Measurements from ENCODE around the gene DLG4.

The DLG4 gene

DNA sequence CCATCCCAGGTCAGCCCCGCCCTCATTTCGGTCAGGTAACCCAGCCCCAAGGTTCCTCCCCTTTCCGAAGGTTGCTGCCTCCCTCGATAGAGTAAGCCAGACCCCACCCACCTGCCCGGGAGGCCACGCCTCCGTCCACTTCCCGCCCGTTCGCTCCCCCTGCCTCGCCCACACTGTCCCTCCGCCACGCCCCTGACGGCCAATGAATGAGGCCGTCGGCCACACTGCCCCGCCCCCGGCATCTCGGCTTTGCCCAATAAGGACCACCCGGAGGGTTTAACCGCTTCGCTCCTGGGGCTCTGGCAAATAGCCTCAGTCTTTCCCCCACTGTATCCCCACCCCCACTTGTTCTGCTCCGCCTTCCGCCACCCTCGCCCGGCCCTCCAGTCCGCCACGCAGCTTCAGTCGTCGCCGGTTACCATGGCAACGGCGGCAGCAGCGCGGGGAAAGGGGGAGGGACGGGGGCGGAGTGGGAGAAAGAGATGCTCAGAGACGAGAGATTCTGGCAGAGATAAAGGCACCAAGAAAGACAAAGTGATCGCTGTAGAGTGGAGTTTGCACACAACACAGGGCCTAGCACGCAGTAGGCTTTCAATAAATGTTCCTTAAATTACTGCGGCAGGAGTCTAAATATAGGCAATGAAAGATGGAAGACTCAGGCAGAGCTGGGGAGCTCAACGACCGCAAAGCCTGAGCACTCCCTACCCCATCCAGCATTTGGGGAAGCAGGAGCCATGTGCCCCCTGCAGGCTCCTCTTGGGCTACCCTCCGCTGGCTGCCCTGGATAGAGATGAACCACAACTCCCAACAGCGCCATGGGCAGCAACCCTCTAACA, 5.1 kb downstream of the DLG4 start:
- peak; percentile 89 for DNase-seq (ENCODE audit: low read depth)

DNA sequence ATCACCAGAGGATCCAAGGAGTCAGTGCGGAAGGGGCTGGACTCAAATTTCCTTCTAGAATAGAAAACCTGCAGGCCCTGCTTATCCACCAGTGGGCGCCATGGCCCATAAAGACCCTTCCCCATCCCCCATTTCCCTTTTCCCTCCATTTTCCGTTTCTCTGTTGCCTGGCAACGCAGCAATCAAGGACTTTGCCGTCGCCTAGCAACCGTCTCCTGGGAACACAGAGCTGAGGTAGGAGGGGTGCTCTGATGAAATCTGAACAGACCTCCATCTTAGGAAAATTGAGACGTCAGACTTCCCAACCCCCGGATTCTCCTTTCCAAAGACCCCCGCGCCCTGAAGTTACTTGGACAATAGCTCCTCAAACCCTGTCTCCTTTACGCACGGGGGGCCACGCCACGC, 5.7 kb downstream of the DLG4 start:
- no peak for DNase-seq (ENCODE audit: low read depth)

DNA sequence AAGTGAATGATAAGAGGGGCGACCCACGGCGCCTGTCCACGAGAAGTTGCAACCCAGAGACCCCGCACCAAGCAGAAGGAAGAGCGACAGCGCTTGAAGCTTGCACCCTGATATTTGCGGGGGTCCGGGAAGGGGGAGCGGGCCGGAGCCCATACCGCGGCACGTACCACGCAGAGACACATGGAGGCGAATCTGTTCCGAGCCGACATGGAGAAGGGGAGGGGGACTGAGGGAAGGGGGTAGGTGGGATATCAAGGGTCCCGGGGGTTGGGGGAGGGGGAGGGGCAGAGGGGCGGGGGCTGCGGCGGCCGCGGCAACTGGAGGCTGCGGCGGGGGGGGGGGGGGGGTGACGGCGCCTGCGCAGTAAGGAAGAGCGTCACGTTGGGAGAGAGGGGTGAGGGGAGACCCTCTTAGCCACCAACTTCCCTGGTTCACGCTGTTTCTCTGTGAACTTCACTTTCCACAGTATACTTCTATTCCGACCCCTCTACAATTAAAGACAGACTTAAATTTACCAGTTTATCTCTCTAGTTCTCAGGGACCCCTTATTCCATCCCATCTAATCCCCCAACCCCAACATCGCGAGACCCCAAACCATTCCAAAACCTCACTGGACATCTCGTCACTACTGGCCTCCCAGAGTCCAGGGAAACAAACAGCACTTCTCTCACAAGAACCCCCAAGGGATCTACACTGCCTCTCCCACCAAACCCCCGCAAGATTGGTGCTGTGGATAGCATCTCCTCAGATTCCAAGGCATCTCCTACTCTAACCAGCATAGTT, 8.0 kb downstream of the DLG4 start:
- no peak for DNase-seq (ENCODE audit: low read depth)

DNA sequence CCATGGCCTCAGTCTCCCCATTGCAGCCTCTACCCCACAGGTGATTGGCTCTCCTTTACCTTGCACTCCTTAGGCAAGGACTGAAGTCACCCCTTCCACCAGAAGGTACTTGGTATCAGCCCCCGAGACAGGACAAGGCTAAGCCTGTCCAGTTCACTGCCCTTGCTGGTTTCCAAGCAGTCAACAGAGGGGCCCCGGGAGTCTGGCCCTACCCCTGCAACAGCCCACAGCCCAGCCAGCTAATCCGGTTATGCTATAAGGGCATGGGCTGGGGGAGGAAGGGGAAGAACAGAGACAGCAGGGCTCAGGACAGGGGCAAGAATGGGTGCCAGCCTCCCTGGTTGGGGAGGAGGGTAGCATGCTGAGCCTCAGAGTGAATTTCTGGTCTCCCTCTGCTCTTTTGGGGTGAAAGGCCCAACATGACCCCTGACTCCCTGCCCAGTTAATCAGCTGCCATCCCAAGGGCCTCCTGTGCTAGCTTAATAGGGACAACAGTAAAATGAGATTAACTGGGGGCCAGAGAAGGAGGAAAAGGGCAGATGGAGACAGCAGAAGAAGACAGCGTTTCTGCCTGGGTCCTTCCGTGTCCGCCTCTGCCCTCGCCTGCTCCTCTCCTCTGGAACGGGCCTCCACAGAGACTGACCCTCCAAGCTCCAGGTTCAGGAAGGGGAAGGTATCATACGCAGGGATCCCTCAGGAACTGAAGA, 10.7 kb downstream of the DLG4 start:
- no peak for DNase-seq (ENCODE audit: low read depth)

DNA sequence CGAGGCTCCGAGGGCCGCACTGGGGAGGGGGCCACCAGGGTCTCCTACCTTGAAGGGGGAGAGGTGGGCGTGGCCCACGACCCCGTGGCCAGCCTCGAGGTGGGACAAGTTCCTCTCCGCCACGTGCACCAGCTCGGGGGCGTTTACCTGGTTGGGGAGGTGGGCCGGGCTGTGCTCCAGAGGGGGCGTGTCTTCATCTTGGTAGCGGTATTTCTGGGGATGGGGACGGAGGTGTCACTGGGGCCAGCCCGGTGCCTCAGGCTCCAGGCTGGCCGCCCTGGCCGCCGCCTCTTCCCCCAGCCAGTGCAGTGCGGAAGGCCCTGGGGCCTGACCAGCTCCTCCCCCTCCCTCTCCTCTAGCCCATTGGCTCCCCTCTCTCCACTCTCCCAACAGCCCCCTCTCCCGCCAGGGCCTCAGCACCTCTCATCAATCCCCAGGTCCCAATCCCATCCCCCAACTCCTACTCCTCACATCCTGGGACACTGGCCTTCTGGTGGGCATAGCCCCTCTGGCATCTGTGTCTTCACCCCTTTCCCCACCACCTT, 11.5 kb downstream of the DLG4 start:
- no peak for DNase-seq (ENCODE audit: low read depth)

DNA sequence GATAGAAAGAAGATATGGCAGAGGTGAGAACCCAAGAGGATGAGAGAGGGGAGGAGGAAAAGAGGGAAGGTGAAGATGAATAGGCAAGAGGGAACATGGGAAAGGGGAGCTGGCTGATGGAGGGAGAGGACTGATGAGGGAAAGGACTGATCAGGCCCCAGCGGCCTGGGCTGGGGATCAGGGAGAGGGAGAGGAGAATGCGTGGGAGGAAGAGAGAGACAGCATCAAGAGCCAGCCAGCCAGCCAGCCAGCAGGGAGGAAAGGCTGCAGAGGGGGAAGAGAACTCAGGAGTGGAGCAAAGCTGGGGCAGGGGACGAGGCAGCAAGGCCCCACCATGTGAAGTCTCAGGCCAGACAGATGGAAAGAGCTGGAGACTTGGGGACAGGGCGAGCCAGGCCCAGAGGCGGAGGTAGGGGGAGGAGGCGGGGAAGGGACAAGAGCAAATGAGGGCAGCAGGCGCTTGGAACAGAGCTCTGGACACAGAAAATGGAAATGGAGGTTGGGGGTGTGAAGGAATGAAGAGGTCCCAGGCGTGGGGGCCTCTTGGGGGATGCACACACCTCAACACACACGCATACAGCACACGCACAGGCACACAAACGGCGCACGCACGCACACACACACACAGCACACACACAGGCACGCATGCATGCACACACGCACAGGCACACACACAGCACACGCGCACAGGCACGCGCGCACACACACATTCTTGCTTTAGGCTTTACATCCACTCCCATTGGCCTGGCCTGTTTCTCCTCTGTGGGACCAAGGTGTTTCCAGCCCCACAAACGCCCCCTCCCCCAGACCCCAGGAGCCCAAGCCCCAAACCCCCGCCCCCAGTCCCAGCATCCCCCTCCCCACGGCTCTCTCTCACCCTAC, 12.3 kb downstream of the DLG4 start:
- DNase-seq (ENCODE audit: low read depth): no peak

DNA sequence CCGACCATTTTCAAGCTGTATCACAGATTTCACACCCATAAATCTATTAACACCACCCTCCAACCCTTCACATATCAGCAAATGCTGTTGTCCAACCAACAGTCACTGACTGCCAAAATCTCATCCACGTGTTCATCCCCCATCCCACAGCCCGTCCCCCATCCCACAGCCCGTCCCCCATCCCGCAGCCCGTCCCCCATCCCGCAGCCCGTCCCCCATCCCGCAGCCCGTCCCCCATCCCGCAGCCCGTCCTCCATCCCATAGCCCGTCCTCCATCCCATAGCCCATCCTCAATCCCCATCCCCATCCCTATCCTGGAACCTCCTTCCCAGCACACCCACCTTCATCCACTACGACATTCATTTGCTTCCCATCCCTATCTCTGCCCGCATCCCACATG, 14.1 kb downstream of the DLG4 start:
- no peak for DNase-seq (ENCODE audit: low read depth)

DNA sequence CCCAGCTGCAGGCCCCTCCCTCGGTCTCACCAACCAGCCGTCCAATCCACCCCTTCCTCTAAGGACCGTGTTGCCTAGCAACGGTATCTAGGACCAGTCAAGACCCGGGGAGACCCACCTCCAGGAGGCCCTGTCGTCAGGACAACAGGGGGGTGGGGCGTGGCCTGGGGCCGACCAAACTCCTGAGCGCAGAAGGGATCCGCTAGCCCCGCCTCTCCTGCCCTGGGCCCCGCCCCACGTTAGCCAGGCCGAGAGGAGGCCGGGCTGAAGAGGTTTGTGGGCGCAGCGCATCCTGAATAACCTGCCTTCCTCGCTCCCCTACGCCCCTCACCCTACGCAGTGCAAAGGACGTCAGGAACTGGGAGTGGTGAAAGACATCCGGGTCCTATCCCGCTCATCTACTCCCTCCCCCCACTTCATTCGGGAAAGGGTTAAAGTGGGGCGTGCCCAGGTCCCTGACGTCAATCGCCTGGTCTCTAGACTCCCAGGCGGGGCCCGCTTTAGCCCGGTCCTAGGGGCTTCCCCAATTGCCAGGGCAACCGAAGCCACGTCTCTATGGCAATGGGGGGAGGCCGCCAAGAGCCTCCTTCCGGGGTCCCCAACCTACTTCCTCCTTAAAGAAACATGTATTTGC, 14.7 kb downstream of the DLG4 start:
- no peak for DNase-seq (ENCODE audit: low read depth)

DNA sequence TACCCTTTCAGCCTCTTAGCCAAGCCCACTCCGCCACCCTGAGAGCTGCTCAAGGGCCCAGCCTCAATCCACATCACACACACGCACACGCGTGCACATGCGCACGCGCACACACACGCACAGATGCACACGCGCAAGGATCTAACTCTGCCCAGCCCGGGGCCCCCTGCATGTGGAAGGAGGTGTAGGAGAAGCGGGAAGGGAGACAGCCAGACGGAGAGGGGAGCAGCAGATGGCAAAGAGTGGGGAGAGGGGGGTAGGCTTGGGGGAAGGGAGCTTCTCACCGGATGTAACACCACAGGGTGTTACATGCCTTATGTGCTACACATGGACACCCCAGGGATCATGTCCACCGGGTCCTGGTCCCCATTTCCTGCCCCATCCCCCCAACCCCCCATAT, 15.3 kb downstream of the DLG4 start:
- no peak for DNase-seq (ENCODE audit: low read depth)

DNA sequence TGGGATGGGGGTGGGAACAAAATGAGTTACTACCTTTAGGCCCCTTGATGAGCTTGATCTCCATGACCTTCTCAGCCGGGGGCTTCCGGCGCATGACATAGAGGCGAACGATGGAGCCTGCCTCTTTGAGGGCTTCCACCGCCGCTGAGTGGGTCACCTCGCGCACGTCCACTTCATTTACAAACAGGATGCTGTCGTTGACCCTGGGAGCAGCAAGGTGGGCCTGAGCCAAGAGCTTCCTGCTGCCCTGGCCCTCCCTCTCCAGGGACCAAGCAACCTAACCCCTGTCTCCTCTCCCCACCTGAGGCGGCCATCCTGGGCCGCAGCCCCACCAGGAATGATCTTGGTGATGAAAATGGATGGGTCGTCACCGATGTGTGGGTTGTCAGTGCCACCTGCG, 16.2 kb downstream of the DLG4 start:
- DNase-seq (ENCODE audit: low read depth): no peak

DNA sequence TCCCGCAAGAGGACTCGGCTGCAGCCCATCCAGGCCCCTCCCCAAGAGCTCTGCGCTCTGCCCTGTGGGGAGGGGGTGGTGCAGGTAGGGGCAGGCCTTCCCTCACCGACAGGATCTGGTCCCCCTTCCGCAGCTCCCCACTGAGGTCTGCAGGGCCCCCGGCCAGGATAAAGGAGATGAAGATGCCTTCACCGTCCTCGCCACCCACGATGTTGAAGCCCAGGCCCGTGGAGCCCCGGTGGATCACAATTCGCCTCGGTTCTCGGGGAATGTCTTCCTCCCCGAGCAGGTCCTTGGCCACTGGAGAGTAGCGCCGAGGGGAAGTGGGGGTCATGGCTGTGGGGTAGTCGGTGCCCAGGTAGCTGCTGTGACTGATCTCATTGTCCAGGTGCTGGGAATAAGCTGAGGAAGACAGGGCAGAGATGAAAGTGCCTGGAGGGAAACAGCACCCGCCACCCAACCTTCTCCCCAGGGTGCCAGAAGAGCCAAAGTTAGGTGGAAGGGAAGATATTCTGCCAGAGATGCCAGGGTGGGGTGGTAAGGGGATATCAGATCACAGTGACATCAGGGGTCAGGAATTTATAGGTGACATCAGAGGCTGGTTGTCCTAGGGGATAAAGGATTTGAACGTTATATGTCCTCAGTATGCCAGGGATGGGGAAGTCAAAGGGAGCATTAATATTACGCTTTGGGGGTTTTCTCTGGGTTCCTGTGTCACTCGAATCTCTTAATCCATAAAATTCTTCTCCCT, 22.8 kb downstream of the DLG4 start:
- DNase-seq (ENCODE audit: low read depth): no peak

DNA sequence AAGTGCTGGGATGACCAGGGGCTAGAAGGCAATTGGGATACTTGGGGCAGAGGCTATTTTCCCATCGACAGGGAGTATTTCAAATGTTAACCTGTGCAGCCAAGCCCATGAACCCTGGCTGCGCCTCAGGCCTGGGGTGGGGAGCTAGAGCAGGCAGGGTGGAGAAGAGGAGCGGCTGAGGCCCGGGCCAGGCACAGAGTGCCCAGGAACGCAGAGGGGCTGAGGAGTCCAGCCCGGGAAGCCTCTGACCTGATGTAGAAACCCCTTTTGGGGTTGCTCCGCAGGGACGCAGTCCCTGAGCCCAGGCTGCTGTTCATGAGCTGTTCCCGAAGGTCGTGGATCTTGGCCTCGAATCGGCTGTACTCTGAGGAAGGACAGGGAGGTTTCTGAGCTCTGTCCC, 23.7 kb downstream of the DLG4 start:
- DNase-seq (ENCODE audit: low read depth): no peak

DNA sequence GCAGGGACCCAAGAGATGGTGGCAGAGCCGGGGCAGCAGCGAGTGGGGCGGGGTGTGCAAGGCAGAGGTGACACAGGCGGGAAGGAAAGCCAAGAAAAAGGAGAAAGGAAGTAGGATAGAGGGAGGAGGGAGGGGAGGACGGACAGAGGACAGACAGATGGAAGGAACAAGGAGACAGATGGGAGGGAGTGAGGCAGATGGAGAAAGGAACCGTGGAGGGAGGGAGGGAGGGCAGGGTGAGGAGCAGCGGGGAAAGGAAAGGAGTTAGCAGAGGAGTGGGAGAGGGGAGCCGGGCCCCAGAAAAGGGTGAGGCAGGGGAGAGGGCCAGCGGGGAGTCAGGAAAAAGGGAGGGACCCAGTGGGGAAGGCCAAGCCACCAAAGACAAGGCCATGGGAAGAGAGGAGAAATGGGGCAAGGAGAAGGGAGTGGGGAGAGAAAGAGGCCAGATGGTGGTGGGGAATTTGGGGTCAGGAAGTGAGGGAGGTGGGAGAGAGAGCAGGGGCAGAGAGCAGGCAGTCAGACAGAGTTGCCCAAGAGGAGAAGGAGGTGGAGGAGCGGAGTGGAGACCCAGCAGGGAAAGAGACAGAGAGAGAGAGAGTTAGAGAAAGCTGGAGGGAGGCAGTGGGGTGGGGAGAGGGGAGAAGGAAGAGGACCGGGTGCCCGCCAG, 27.2 kb downstream of the DLG4 start:
- no peak for DNase-seq (ENCODE audit: low read depth)

DNA sequence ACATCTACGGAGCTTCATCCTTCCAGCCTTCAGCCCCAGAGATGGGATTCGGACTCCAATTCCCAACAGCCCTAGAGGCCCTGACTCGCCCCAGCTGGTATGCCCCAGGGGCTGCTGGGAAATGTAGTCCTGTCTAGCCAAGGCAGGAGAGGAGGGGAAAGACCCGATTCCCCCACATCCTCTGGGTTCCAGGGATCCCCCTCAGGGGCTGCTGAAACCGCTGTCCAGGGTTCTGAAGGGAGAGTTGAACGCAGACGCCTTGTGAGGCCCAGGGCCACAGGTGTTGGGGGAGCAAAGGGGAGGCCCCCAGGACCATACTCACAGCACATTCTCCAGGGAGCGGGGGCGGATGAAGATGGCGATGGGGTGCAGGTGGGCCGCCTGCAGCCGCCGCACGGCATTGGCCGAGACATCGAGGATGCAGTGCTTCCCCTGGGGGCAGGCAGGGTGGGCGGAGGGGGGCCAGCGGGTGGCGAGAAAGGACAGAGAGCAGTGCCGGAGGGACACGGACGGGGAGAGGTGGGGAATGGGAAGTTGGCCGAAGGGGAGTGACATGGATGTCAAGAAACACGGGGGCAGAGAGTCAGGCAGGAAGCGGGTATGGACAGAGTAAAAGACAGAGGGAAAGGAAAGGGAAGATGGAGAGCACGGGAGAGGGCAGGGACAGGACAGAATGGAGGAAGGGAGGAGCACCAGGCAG, 27.9 kb downstream of the DLG4 start:
- no peak for DNase-seq (ENCODE audit: low read depth)

DNA sequence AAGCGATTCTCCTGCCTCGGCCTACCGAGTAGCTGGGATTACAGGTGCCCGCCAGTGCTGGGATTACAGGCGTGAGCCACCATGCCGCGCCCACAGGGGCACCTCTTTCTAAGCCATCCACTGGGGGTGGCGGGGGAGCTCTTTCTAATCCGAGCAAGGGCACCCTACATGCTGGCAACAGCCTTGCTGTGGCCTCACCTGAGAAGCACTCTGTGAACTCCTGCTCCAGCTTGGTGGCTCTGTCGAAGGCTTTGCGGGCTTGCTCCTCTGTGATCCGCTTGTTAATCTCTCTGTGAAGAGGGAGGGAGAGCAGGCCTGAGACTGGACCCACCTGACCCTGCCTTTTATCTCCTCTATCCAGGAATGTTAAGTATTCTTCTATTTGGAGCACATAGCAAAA, 28.6 kb downstream of the DLG4 start:
- DNase-seq (ENCODE audit: low read depth): no peak

DNA sequence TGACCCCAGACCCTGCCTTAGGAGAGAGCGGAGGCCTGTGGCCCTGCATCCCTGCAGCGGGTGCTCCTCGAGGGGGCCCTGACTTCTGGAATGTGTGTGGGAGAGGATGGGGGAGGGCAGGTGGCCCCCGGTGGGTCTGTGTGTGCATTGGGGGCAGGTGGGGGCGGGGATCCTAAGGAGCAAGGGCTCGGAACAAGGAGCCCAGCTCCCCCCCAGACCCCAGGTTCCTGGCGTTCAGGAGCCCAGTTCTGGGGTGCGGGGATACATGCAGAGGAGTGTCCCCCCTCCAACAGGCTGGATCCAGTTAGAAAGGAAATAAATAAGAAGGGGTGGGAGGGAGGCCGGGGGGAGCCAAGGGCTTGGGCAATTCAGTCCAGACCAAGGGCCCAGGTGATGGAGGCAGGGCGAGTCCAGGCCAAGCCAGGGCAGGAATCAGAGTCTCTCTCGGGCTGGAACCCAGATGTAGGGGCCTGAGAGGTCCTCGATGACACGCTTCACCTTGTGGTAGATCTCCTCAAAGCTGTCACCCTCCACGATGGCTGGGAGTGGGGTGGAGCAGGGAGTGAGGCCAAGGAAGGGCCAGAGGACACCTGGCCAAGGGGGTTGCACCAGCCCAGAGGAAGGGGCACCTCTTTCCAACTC, 29.2 kb downstream of the DLG4 start:
- no peak for DNase-seq (ENCODE audit: low read depth)

DNA sequence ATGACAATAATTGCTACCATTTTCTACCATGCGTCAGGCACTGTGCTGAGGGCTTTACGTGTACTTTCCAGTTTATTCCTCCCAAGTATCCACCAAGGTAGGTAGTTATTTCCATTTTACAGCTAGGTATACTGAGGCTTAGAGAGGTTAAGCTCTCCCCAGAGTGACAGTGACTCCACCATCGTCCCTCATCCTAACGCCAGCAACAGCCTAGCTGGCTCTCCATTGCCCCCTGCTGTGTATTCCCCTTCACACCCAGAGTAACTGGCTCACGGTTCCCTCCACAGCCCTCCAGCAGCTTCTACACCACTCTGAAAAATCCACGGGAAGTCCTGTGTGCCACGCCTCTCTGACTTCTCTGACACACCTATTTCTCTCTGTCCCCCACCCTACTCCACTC, 33.4 kb downstream of the DLG4 start:
- no peak for DNase-seq (ENCODE audit: low read depth)

DNA sequence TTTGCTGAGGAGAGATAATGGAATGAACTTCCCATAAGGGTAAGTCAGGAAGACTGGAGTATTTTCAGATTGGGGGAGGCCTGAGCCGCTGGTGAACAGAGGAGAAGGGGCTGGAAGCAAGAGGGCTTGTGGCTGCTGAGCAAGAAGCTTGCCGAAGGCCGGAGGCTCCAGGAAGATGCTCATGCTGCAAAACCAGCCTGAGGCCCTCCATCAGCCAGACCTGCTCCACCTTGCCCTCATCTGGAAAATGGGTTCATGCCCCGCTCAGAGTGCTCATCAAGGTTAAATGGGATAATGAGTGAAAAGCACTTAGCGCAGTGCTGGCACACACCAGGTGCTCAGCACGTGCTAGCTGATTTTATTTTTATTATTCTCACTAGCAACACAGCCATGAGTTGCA, 35.0 kb downstream of the DLG4 start:
- no peak for DNase-seq (ENCODE audit: low read depth)

DNA sequence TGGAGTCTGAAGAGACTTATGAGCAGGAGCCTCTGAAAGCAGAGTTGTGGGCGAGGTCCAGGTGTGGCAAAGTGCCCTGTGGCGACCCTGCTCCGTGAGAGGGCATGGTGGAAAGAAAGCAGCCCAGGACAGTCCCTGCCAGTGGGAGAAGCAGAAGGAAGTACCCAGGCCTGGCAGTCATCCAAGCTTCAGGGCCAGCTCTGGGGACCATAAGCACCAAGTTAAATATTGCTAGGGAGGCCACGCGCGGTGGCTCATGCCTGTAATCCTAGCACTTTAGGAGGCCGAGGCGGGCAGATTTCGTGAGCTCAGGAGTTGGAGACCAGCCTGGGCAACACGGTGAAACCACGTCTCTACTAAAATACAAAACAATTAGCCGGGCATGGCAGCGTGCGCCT, 35.5 kb downstream of the DLG4 start:
- DNase-seq (ENCODE audit: low read depth): no peak
